IMR-90 (cell line): ENCODE data around the gene NOX4. TPM values are rescaled to one million over a fixed set of nuclear protein-coding genes. Genes with fewer than 3 reads are reported as not detected.
"Not testable (repeated sequence)": the region's sequence is repeated elsewhere in the genome, so short reads cannot be mapped to it uniquely, and the experiment has no call there.

Experiments
- ATAC-seq: fragments of 200-7000 bp; cut with Tn5 transposase; 2 replicates; pipeline ENCODE4 v1.9.1; 2020; ENCODE audit warnings: low read depth, mild to moderate bottlenecking, moderate library complexity
- BruUV-seq: library from RNA; stranded (reverse); fragments of 400-500 nt; replicated peaks from 2 replicates; lab custom pipeline; 2021; lab: Mats Ljungman, UMichigan
- CTCF ChIA-PET: fragments of 300-600 bp; formaldehyde crosslinking; extraction: SDS; loops from one replicate; lab custom pipeline; 2021; ENCODE audit warnings: antibody characterized with exemption; lab: Yijun Ruan, JAX
- POLR2A ChIA-PET: fragments of 300-600 bp; sonication (Branson Sonifier 250); formaldehyde crosslinking; loops from one replicate; lab custom pipeline; 2022; ENCODE audit warnings: antibody characterized with exemption; ENCODE audit not compliant: unreplicated experiment; lab: Charles Lee
- DNase-seq: peaks from one replicate; pipeline ENCODE4 v3.0.0; 2013
- H2AFZ ChIP-seq: replicated peaks from 2 replicates; pipeline ENCODE3; 2013; ENCODE audit warnings: low read length, mild to moderate bottlenecking; ENCODE audit not compliant: poor library complexity
- H2AK5ac ChIP-seq: 2 replicates; pipeline ENCODE4 v1.6.1; 2013; ENCODE audit warnings: low read depth, low read length, inconsistent platforms
- H2AK9ac ChIP-seq: replicated peaks from 2 replicates; pipeline ENCODE3; 2013; ENCODE audit warnings: mild to moderate bottlenecking, low read depth, low read length, moderate library complexity; ENCODE audit not compliant: poor library complexity
- H2BK120ac ChIP-seq: 2 replicates; pipeline ENCODE4 v1.6.1; 2013; ENCODE audit warnings: low read depth, low read length, inconsistent platforms
- H2BK15ac ChIP-seq: 3 replicates; pipeline ENCODE4 v1.6.1; 2013; ENCODE audit warnings: low read depth, low read length, inconsistent platforms
- H2BK20ac ChIP-seq: 2 replicates; pipeline ENCODE4 v1.6.1; 2013; ENCODE audit warnings: low read depth, mild to moderate bottlenecking, inconsistent platforms, low read length, moderate library complexity
- H2BK5ac ChIP-seq: 2 replicates; pipeline ENCODE4 v1.6.1; 2013; ENCODE audit warnings: mild to moderate bottlenecking, low read depth, low read length, inconsistent platforms; ENCODE audit not compliant: poor library complexity, severe bottlenecking
- H3K14ac ChIP-seq: replicated peaks from 2 replicates; pipeline ENCODE4 v1.6.1; 2013; ENCODE audit warnings: low read depth, low read length, inconsistent platforms
- H3K18ac ChIP-seq: 2 replicates; pipeline ENCODE4 v1.6.1; 2013; ENCODE audit warnings: low read depth, low read length, control low read depth
- H3K23ac ChIP-seq: 2 replicates; pipeline ENCODE4 v1.6.1; 2013; ENCODE audit warnings: low read depth, low read length, inconsistent platforms
- H3K27ac ChIP-seq: 2 replicates; pipeline ENCODE4 v1.5.1; 2013; ENCODE audit warnings: mild to moderate bottlenecking, control low read depth, low read length; ENCODE audit not compliant: insufficient read depth
- H3K27me3 ChIP-seq: 2 replicates; pipeline ENCODE4 v1.6.1; 2013; ENCODE audit warnings: low read length; ENCODE audit not compliant: control insufficient read depth, insufficient read depth
- H3K36me3 ChIP-seq: 2 replicates; pipeline ENCODE4 v1.6.1; 2013; ENCODE audit warnings: low read length, mixed read lengths; ENCODE audit not compliant: control insufficient read depth, insufficient read depth
- H3K4ac ChIP-seq: 2 replicates; pipeline ENCODE4 v1.6.1; 2013; ENCODE audit warnings: low read depth, low read length, inconsistent platforms
- H3K4me1 ChIP-seq: 2 replicates; pipeline ENCODE4 v1.6.1; 2013; ENCODE audit warnings: low read length, mixed read lengths; ENCODE audit not compliant: control insufficient read depth, insufficient read depth
- H3K4me2 ChIP-seq: 2 replicates; pipeline ENCODE4 v1.6.1; 2013; ENCODE audit warnings: low read depth, mild to moderate bottlenecking, control low read depth, low read length, moderate library complexity
- H3K4me3 ChIP-seq: 2 replicates; pipeline ENCODE4 v1.5.1; 2013; ENCODE audit warnings: low read depth, mild to moderate bottlenecking, control low read depth, low read length, moderate library complexity; ENCODE audit not compliant: insufficient read depth
- H3K56ac ChIP-seq: 2 replicates; pipeline ENCODE4 v1.6.1; 2013; ENCODE audit warnings: low read length, inconsistent platforms; ENCODE audit not compliant: insufficient read depth; ENCODE audit errors: extremely low read depth
- H3K79me1 ChIP-seq, 2 experiments: 2 replicates each; pipeline ENCODE4 v1.6.1; 2013; ENCODE audit warnings: low read length in 2 of 2, inconsistent platforms in 1 of 2, low read depth in 1 of 2
- H3K9ac ChIP-seq: 2 replicates; pipeline ENCODE4 v1.6.1; 2013; ENCODE audit warnings: low read depth, low read length, control low read depth
- H3K9me1 ChIP-seq: 2 replicates; pipeline ENCODE4 v1.6.1; 2013; ENCODE audit warnings: low read length, inconsistent platforms; ENCODE audit not compliant: insufficient read depth
- H3K9me3 ChIP-seq: 2 replicates; pipeline ENCODE4 v1.6.1; 2013; ENCODE audit warnings: low read length; ENCODE audit not compliant: control insufficient read depth, insufficient read depth
- H4K20me1 ChIP-seq: 2 replicates; pipeline ENCODE4 v1.6.1; 2013; ENCODE audit warnings: low read length, inconsistent platforms; ENCODE audit not compliant: insufficient read depth
- H4K5ac ChIP-seq: 2 replicates; pipeline ENCODE4 v1.6.1; 2013; ENCODE audit warnings: mild to moderate bottlenecking, low read depth, low read length, control low read depth
- H4K8ac ChIP-seq, 2 experiments: 2 replicates each; pipeline ENCODE4 v1.6.1; 2013; ENCODE audit warnings: low read depth in 2 of 2, low read length in 2 of 2, control low read depth in 1 of 2, inconsistent platforms in 1 of 2
- H4K91ac ChIP-seq: 2 replicates; pipeline ENCODE4 v1.6.1; 2013; ENCODE audit warnings: low read depth, low read length, inconsistent platforms; ENCODE audit not compliant: insufficient read depth
- WGBS, 2 experiments: methylation state at CpG; one replicate each; pipeline versions ENCODE4 v1.1.5 to v1.1.7; 2013; ENCODE audit warnings: missing lambda C conversion rate in 2 of 2; ENCODE audit not compliant: insufficient read length in 1 of 2; ENCODE audit errors: extremely low coverage in 2 of 2; 5-methylcytosine and 5-hydroxymethylcytosine counted together
- dilution Hi-C: fragments of 300-500 bp; cut with HindIII; formaldehyde crosslinking; loops from one replicate; pipeline ENCODE4 v1.14.3; 2018; ENCODE audit warnings: low sequenced_read_pairs; ENCODE audit not compliant: unreplicated experiment
- in situ Hi-C: fragments of 300-500 bp; cut with MboI; formaldehyde crosslinking; loops from 3 replicates; pipeline ENCODE4 v1.14.3; 2019; ENCODE audit warnings: low sequenced_read_pairs, inconsistent platforms, mixed read lengths
- intact Hi-C: fragments of 100-400 bp; cut with micrococcal nuclease; formaldehyde crosslinking; loops from 2 replicates; pipeline ENCODE4 v1.10.0; 2022
- polyA plus RNA-seq, 3 experiments: library from polyadenylated mRNA; depleted of rRNA; stranded (reverse); fragments of >200 nt; gene quantifications; 2 replicates each; pipeline ENCODE4 v1.2.3, GENCODE V29; 2012; ENCODE audit warnings: low replicate concordance in 1 of 3
- total RNA-seq: library from RNA; depleted of rRNA; stranded (reverse); fragments of >200 nt; gene quantifications from 2 replicates; pipeline ENCODE4 v1.2.3, GENCODE V29; 2012

NOX4 gene
- total and polyA plus RNA-seq, 2 of the 4 experiments (the other 2 are of a cell fraction) = 4.7 to 11.7 TPM

DNA sequence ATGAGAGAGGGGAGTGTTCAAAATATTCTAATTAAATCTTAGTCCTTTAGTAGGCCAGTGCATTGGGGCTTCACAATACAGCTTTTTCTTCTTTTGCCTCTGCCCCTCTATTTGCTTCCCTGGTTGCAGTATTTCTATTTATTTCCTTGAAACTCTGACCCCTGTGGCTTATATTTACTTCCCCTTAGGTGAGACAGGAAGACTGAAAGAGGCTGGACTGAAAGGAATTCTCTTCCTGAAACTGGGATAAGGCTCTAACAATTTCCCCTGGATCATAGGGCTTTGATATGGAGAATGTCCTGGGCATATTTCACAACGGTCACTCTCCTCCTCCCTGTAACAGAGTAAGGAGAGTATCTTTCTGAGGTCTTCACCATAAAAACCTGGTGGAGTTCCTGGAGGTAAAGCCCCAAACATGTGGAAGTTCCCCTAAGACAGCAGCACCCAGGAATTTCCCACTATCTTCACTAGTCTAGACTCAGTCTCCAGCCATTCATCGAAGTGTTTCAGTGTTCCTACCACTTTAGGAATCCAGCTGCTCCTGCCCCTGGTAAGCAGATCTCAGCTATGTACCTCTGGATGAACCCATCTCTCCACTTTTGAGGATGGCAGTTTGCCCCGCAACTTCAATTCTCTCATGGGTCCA is 210.0 kb downstream of the NOX4 start:
- H2BK15ac ChIP-seq, H3K4ac ChIP-seq, DNase-seq, H3K9ac ChIP-seq, H2BK20ac ChIP-seq, H2AFZ ChIP-seq, H3K23ac ChIP-seq, H3K79me1 ChIP-seq, H3K9me1 ChIP-seq, H3K27ac ChIP-seq, intact Hi-C loops, H4K20me1 ChIP-seq, dilution Hi-C loops, H4K91ac ChIP-seq, H3K27me3 ChIP-seq, BruUV-seq, H3K9me3 ChIP-seq, H4K8ac ChIP-seq, H2AK9ac ChIP-seq, H3K4me2 ChIP-seq, in situ Hi-C loops, H2BK5ac ChIP-seq, ATAC-seq, CTCF ChIA-PET, H2AK5ac ChIP-seq, H4K5ac ChIP-seq, H3K4me1 ChIP-seq, H3K18ac ChIP-seq, H3K4me3 ChIP-seq, H3K56ac ChIP-seq, H3K14ac ChIP-seq, POLR2A ChIA-PET, H2BK120ac ChIP-seq, H3K36me3 ChIP-seq: not testable (repeated sequence)
- no CpG with 5 or more reads among the region's 3 CpGs for WGBS, 2 experiments
